Stomach (tissue), 4 donors: ENCODE data around the gene RBFOX2.

Experiments
- EP300 ChIP-seq: sonication (generic); formaldehyde crosslinking; IDR thresholded peaks from one replicate; pipeline ENCODE4 v1.6.1; 2017; ENCODE audit warnings: antibody characterized with exemption
- POLR2A ChIP-seq, 4 donors: fragments of 450-650 bp; IDR thresholded peaks; one replicate each; pipeline ENCODE4 v1.6.1; 2016; ENCODE audit warnings: antibody characterized with exemption in 4 of 4, control low read depth in 2 of 4, mild to moderate bottlenecking in 1 of 4, moderate library complexity in 1 of 4
- POLR2AphosphoS5 ChIP-seq, 3 donors: sonication (generic); formaldehyde crosslinking; IDR thresholded peaks; one replicate each; pipeline ENCODE4 v1.6.1; 2016; ENCODE audit warnings: antibody characterized with exemption in 3 of 3
- TF ChIP-seq, protein P1 (sequence below), 7 experiments: fragments of 450-650 bp in 4 of 7; fragments of 200-600 bp in 3 of 7; sonication (generic) in 3 of 7; IDR thresholded peaks; one replicate each; pipeline ENCODE4 v1.5.1; 2016 to 2019; ENCODE audit warnings: antibody characterized with exemption in 7 of 7, control low read depth in 2 of 7, mild to moderate bottlenecking in 1 of 7

DNA sequence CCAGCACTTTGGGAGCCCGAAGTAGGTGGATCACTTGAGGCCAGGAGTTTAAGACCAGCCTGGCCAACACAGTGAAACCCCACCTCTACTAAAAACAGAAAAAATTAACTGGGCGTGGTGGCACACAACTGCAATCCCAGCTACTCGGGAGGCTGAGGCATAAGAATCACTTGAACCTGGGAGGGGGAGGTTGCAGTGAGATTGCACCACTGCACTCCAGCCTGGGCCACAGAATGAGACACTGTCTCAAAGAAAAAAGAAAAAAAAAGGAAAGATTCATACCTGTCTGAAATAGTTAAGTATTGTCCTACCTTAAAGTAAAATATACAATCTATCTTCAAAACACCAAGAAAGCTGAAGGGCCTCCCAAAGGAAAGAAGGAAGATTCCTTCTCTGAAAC, 20.1 kb downstream of the RBFOX2 start:
- TF ChIP-seq, protein P1, sequence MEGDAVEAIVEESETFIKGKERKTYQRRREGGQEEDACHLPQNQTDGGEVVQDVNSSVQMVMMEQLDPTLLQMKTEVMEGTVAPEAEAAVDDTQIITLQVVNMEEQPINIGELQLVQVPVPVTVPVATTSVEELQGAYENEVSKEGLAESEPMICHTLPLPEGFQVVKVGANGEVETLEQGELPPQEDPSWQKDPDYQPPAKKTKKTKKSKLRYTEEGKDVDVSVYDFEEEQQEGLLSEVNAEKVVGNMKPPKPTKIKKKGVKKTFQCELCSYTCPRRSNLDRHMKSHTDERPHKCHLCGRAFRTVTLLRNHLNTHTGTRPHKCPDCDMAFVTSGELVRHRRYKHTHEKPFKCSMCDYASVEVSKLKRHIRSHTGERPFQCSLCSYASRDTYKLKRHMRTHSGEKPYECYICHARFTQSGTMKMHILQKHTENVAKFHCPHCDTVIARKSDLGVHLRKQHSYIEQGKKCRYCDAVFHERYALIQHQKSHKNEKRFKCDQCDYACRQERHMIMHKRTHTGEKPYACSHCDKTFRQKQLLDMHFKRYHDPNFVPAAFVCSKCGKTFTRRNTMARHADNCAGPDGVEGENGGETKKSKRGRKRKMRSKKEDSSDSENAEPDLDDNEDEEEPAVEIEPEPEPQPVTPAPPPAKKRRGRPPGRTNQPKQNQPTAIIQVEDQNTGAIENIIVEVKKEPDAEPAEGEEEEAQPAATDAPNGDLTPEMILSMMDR (IDR thresholded peaks at IDR 0.05) = no peak
- no peak for TF ChIP-seq POLR2A (IDR thresholded peaks at IDR 0.05)
- no peak for TF ChIP-seq POLR2AphosphoS5 (IDR thresholded peaks at IDR 0.05)
- TF ChIP-seq EP300 = no peak
